Heart left ventricle (tissue), 16 donors: ENCODE measurements around the gene NEIL1. TPM values are rescaled to one million over a fixed set of nuclear protein-coding genes. Genes with fewer than 3 reads are reported as not detected.
"Not testable (repeated sequence)": the region's sequence is repeated elsewhere in the genome, so short reads cannot be mapped to it uniquely, and the experiment has no call there.

Experiments used
- ATAC-seq, 4 donors: fragments of 200-7000 bp; cut with Tn5 transposase; one replicate each; pipeline ENCODE4 v1.9.1; 2020 to 2022; ENCODE audit warnings: moderate library complexity in 4 of 4, mild to moderate bottlenecking in 3 of 4, moderate number of reproducible peaks in 1 of 4
- DNase-seq, 5 donors: peaks; one replicate each; pipeline ENCODE4 v3.0.0-alpha.2; 2020
- H3K27ac ChIP-seq, 12 donors: fragments of 200-600 bp; sonication (generic) in 4 of 12; one replicate each; pipeline versions ENCODE4 v1.5.0 to v1.8.0; 2016 to 2022; ENCODE audit warnings: mild to moderate bottlenecking in 2 of 12
- H3K27me3 ChIP-seq, 9 donors: fragments of 200-600 bp; sonication (generic) in 2 of 9; one replicate each; pipeline versions ENCODE4 v1.5.1 to v1.8.0; 2016 to 2022; ENCODE audit warnings: mild to moderate bottlenecking in 3 of 9
- H3K36me3 ChIP-seq, 9 donors: fragments of 200-600 bp; sonication (generic) in 2 of 9; one replicate each; pipeline versions ENCODE4 v1.5.0 to v1.8.0; 2018 to 2022; ENCODE audit warnings: mild to moderate bottlenecking in 2 of 9
- H3K4me1 ChIP-seq, 12 donors: fragments of 200-600 bp; sonication (generic) in 4 of 12; one replicate each; pipeline versions ENCODE4 v1.5.0 to v1.8.0; 2016 to 2022; ENCODE audit warnings: mild to moderate bottlenecking in 3 of 12
- H3K4me3 ChIP-seq, 12 donors: fragments of 200-600 bp; sonication (generic) in 4 of 12; one replicate each; pipeline versions ENCODE4 v1.5.0 to v1.8.0; 2017 to 2022; ENCODE audit warnings: mild to moderate bottlenecking in 9 of 12, moderate library complexity in 4 of 12
- H3K9me3 ChIP-seq, 12 donors: fragments of 200-600 bp; sonication (generic) in 4 of 12; one replicate each; pipeline versions ENCODE4 v1.5.0 to v1.8.0; 2016 to 2022; ENCODE audit warnings: mild to moderate bottlenecking in 1 of 12
- POLR2A ChIP-seq, 2 donors: fragments of 450-650 bp; IDR thresholded peaks; one replicate each; pipeline ENCODE4 v1.6.1; 2017; ENCODE audit warnings: antibody characterized with exemption in 2 of 2, mild to moderate bottlenecking in 2 of 2, moderate library complexity in 2 of 2
- WGBS, 4 donors: extraction: QIAGEN DNeasy Blood & Tissue Kit in 2 of 4; methylation state at CpG; one replicate each; pipeline versions ENCODE4 v1.1.5 to v1.1.7; 2013 to 2018; 5-methylcytosine and 5-hydroxymethylcytosine counted together
- intact Hi-C, 10 donors: fragments of 100-400 bp; cut with DNase I; formaldehyde crosslinking; loops; one replicate each; pipeline versions ENCODE4 v1.11.1 to v1.14.2; 2022
- polyA plus RNA-seq, 2 donors: library from polyadenylated mRNA; stranded (reverse); fragments of 200-250 nt; gene quantifications; one replicate each; pipeline ENCODE4 v1.2.3, GENCODE V29; 2013
- total RNA-seq, 9 donors: library from RNA; depleted of rRNA in 2 of 9; stranded (reverse); fragments of >200 nt in 2 of 9; fragmentation: NEBNext Ultra II Directional in 3 of 9; extraction: Animal tissue kit (Norgen Biotek cat#: 25700) in 3 of 9; gene quantifications; one replicate each; pipeline versions ENCODE4 v1.1.0 to v1.2.4, GENCODE V29; 2016 to 2023
- TF ChIP-seq, protein P1 (sequence below), 12 donors: fragments of 200-600 bp; sonication (generic) in 4 of 12; IDR thresholded peaks; one replicate each; pipeline versions ENCODE4 v1.5.0 to v1.8.0; 2018 to 2022; ENCODE audit warnings: antibody characterized with exemption in 12 of 12, mild to moderate bottlenecking in 5 of 12
- donor health status: ischemic (EF 13 %, LVEDD 7.1; RV severe dilation, severe dysfunction).
- donor health status: healthy with polysubstance abuse.
- donor health status: DM: no; HTN: yes; CAD: no.
- donor health status: DM: no; HTN: no; CAD: no.
- donor health status: ischemic (EF 25% LVEDD 6.9; RV normal size, moderate dysfunction).
- donor health status: ischemic (EF 25% LVEDD 5.7; RV mildly dilated, moderate dysfunction).
- donor health status: healthy.
- donor health status: DM: yes; HTN: yes; CAD: no.
- donor health status: ischemic (EF 35%, LVEDD 5.7; RV mildly dilated, moderate dysfunction).
- donor health status: nonischemic (EF 11% LVEDD 7.7; RV severe dilation, severe dysfunction).
- donor health status: DM: yes; HTN: yes; CAD: no.
- donor health status: PGD.
- donor health status: ischemic (EF 29% LVEDD 5.4; RV normal size, mild dysfunction).
- donor health status: nonischemic (EF 23%, LVEDD 6.1; RV moderate dilation, normal function).

NEIL1 gene
- total and polyA plus RNA-seq, 11 donors: 3.8 to 15.3 (median 8.1) TPM

DNA sequence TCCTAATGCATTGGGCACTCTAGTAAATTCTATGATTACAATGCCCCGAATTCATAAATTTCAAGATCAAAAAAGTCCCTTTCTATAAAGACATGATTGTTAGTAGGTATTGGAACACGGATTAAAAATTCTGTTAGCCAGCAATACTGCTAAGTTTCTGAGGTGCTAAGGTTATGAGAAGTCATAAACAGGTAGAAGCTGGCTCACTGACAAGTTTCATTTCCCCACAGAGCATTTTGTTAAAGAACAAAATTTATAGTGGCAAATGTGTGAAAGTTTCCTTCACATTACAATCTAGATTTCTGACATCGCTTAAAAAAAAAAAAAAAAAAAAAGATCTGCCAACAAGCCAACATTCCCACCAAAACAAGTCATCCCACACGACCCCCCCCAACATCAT, 33.9 kb downstream of the NEIL1 start:
- H3K9me3 ChIP-seq: no peaks in the 10 kb centered on the region
- ATAC-seq: no peak
- 86 to 91% (median 88%) methylated on average over 4 of the region's 4 CpGs for WGBS, 4 donors
- peaks cover 0 to 7% (median 0%) of the 10 kb centered on the region in 12 donors for H3K4me1 ChIP-seq
- no peak overlapping the region for H3K27ac ChIP-seq
- intact Hi-C loops: no loop called here
- peaks cover 3 to 100% (median 99%) of the 10 kb centered on the region in 9 donors for H3K36me3 ChIP-seq
- no peak for TF ChIP-seq POLR2A (IDR thresholded peaks at IDR 0.05)
- TF ChIP-seq, protein P1, sequence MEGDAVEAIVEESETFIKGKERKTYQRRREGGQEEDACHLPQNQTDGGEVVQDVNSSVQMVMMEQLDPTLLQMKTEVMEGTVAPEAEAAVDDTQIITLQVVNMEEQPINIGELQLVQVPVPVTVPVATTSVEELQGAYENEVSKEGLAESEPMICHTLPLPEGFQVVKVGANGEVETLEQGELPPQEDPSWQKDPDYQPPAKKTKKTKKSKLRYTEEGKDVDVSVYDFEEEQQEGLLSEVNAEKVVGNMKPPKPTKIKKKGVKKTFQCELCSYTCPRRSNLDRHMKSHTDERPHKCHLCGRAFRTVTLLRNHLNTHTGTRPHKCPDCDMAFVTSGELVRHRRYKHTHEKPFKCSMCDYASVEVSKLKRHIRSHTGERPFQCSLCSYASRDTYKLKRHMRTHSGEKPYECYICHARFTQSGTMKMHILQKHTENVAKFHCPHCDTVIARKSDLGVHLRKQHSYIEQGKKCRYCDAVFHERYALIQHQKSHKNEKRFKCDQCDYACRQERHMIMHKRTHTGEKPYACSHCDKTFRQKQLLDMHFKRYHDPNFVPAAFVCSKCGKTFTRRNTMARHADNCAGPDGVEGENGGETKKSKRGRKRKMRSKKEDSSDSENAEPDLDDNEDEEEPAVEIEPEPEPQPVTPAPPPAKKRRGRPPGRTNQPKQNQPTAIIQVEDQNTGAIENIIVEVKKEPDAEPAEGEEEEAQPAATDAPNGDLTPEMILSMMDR (IDR thresholded peaks at IDR 0.05): no peak
- no peaks in the 10 kb centered on the region for H3K27me3 ChIP-seq
- H3K4me3 ChIP-seq: no peak overlapping the region
- DNase-seq: no peak

DNA sequence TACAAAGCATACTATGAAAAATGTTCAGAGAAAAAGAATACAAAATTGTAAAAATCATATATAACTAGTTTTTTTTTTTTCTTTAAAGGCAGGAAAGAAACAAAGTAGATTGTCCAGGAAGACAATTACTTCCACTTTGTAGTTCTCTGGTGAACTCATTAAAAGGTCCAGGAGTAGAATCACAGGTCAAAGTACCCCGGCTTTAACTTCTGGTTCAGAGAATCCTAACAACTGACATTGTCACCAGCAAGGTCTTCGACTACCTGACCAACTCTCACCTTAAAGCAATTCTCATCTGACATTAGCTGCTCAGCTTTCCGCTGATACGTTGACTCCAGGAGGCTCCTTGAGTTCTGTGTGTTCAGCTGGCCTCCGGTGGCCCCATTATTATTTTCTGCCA, 37.1 kb downstream of the NEIL1 start:
- H3K4me1 ChIP-seq, H3K9me3 ChIP-seq, H3K27me3 ChIP-seq, intact Hi-C loops, ATAC-seq, DNase-seq, H3K27ac ChIP-seq, H3K4me3 ChIP-seq: not testable (repeated sequence)
- H3K36me3 ChIP-seq: peaks cover 3 to 100% (median 97%) of the 10 kb centered on the region in 9 donors
- 91 to 94% (median 93%) methylated on average over 5 of the region's 5 CpGs for WGBS, 4 donors

DNA sequence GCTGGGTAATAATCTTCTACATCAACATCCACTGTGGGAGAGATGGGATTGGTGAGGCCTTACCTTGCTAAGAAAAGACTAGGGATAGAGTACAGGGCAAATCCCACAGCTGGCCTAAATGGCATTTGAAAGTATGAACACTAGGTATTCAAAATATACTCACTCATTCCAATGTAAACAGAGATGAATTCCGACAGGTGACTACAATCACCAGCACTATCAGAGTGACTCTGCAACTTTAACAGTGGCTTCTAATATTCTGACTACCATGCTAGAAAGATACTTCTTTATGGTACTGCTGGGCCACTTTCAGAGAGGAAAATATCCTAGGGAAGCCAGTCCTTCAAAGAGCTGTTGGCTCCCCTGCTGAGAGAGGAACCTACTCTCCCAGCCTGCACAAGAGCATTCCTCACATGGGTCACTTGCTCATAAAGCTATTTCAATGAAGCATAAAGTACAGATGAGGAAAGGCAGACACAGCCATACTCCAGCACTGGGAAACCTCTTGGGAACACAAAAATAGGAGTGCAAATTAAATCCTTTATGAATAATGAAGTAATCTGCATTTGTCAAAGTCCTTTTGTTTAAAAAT, 43.0 kb downstream of the NEIL1 start:
- no peak for TF ChIP-seq POLR2A (IDR thresholded peaks at IDR 0.05)
- TF ChIP-seq, protein P1 (IDR thresholded peaks at IDR 0.05): no peak
- peak in 1 of 4 donors; percentile 34 for ATAC-seq
- Histone ChIP-seq H3K4me1 (peaks cover 0 to 8% (median 0%) of the 10 kb centered on the region in 12 donors), H3K36me3 (peaks cover 0 to 100% (median 97%) of the 10 kb centered on the region in 9 donors), H3K27me3 (no peaks in the 10 kb centered on the region), H3K9me3 (no peaks in the 10 kb centered on the region), H3K4me3 (no peak overlapping the region), H3K27ac (no peak overlapping the region)
- intact Hi-C loops: loop anchor here in 1 of 10 donors (10.0 kb wide), 1 partner anchor 205 kb away; no protein-coding TSS in a partner anchor
- DNase-seq: no peak
- 89 to 100% (median 97%) methylated on average over 1 of the region's 1 CpG for WGBS, 4 donors

DNA sequence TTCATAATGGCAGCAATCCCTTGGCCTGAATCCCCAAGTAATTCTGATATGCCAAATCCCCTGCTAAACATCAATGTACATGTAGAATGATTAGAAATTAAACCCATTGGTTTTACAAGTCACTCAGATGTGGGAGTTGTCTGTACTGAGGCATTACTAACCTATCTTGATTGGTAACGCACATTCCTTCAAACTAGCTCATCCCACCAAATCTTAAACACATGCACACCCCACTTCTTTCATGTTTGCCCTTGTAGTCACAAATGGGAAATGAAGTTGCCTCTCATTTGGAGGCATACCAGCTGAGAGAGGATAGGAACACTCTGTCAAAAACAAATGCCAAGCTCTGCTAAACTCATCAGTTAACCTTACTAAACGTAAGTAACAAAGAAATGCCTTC, 50.7 kb downstream of the NEIL1 start:
- intact Hi-C loops: loop anchor here in 1 of 10 donors (10.0 kb wide), 1 partner anchor 197 kb away; no protein-coding TSS in a partner anchor
- TF ChIP-seq POLR2A (IDR thresholded peaks at IDR 0.05): no peak
- TF ChIP-seq, protein P1 (IDR thresholded peaks at IDR 0.05): no peak
- WGBS, 4 donors: 69 to 86% (median 76%) methylated on average over 2 of the region's 2 CpGs

DNA sequence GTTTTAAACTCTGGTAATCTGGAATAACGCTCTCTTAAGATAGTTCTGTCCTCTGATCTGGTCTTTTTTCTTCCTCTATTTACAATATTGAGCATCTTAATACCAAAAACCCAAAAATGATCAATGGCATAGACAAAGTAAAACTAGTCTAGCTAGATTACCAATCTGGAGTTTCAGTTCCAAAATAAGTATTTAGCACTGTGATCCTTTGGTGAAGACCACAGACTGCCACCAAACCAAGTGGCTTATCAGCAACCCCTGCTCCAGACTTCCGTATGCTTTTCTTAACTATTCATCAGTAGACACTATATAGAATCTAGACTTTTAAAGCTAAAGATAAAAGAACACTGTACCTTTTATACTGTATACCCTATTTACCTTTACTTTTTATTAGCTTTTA, 57.1 kb downstream of the NEIL1 start:
- TF ChIP-seq, protein P1 (IDR thresholded peaks at IDR 0.05): no peak
- no peak for TF ChIP-seq POLR2A (IDR thresholded peaks at IDR 0.05)
- intact Hi-C loops: no loop called here
- no peaks in the 10 kb centered on the region for H3K27me3 ChIP-seq
- no peak overlapping the region for H3K4me3 ChIP-seq
- no peaks in the 10 kb centered on the region for H3K9me3 ChIP-seq
- WGBS, 4 donors: 89 to 98% (median 94%) methylated on average over 2 of the region's 2 CpGs
- DNase-seq (no peak), ATAC-seq (no peak)
- H3K4me1 ChIP-seq: no peaks in the 10 kb centered on the region
- no peak overlapping the region for H3K27ac ChIP-seq
- H3K36me3 ChIP-seq: peaks cover 2 to 100% (median 100%) of the 10 kb centered on the region in 9 donors

More for the DNA sequence above, 50.7 kb downstream of the NEIL1 start:
- Histone ChIP-seq H3K9me3 (no peaks in the 10 kb centered on the region), H3K4me3 (no peak overlapping the region), H3K4me1 (no peaks in the 10 kb centered on the region), H3K27ac (no peak overlapping the region), H3K27me3 (no peaks in the 10 kb centered on the region), H3K36me3 (peaks cover 0 to 100% (median 90%) of the 10 kb centered on the region in 9 donors)
- ATAC-seq (no peak), DNase-seq (no peak)
